Progenitor cell of endocrine pancreas (in vitro differentiated cells): ENCODE measurements around the gene GTPBP6. TPM values are rescaled to one million over a fixed set of nuclear protein-coding genes. Genes with fewer than 3 reads are reported as not detected.

ENCODE experiments used
- DNase-seq: peaks from one replicate; pipeline ENCODE4 v3.0.0; 2021; ENCODE audit warnings: low spot score; ENCODE audit not compliant: unreplicated experiment
- H3K27ac Mint-ChIP-seq: 2 replicates; pipeline ENCODE4 v1.8.0; 2021; ENCODE audit warnings: mild to moderate bottlenecking, moderate library complexity, mixed read lengths
- H3K27me3 Mint-ChIP-seq: 2 replicates; pipeline ENCODE4 v1.8.0; 2021; ENCODE audit warnings: mixed read lengths
- H3K36me3 Mint-ChIP-seq: 2 replicates; pipeline ENCODE4 v1.8.0; 2022; ENCODE audit warnings: mixed read lengths; ENCODE audit not compliant: insufficient read depth
- H3K4me1 Mint-ChIP-seq: 2 replicates; pipeline ENCODE4 v1.8.0; 2021; ENCODE audit warnings: low read depth, mixed read lengths
- H3K4me3 Mint-ChIP-seq: 2 replicates; pipeline ENCODE4 v1.8.0; 2021; ENCODE audit warnings: low read depth, mild to moderate bottlenecking, moderate library complexity, mixed read lengths
- H3K9me3 Mint-ChIP-seq: 2 replicates; pipeline ENCODE4 v1.8.0; 2021; ENCODE audit warnings: low read depth, mixed read lengths
- total RNA-seq: library from RNA; stranded (reverse); gene quantifications from 2 replicates; pipeline ENCODE4 v1.2.1, GENCODE V29; 2021
- TF ChIP-seq, protein P1 (sequence below): fragments of 200-600 bp; sonication (generic); IDR thresholded peaks from one replicate; pipeline ENCODE4 v1.5.0; 2021; ENCODE audit warnings: antibody characterized with exemption, mild to moderate bottlenecking; ENCODE audit not compliant: unreplicated experiment

Gene GTPBP6
- total RNA-seq, 1 donor from 2014 or later = 72.7 TPM

DNA sequence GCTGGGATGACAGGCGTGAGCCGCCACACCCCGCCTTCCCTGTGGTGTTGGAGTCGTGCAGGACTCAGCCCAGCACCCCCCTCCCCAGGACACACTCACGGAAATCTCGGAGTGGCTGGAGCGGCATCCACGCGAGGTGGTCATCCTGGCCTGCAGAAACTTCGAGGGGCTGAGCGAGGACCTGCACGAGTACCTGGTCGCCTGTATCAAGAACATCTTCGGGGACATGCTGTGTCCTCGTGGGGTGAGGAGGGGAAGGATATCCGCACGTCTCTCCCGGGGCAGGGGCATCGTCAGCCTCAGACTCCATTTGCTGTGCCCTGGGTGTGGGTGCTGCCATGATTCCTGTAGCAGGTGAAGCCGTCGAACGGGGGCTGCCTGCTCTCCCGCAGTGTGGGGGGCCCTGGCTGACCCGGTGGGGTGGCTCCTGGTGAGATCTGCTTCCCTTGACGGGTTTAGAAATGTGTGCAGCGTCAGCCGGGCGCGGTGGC is 27.1 kb downstream of the GTPBP6 start:
- Mint-ChIP-seq H3K4me3 (no peak overlapping the region), H3K27ac (no peak overlapping the region), H3K36me3 (peaks cover 30% of the 10 kb centered on the region), H3K4me1 (no peaks in the 10 kb centered on the region), H3K27me3 (no peaks in the 10 kb centered on the region), H3K9me3 (no peaks in the 10 kb centered on the region)
- TF ChIP-seq, protein P1, sequence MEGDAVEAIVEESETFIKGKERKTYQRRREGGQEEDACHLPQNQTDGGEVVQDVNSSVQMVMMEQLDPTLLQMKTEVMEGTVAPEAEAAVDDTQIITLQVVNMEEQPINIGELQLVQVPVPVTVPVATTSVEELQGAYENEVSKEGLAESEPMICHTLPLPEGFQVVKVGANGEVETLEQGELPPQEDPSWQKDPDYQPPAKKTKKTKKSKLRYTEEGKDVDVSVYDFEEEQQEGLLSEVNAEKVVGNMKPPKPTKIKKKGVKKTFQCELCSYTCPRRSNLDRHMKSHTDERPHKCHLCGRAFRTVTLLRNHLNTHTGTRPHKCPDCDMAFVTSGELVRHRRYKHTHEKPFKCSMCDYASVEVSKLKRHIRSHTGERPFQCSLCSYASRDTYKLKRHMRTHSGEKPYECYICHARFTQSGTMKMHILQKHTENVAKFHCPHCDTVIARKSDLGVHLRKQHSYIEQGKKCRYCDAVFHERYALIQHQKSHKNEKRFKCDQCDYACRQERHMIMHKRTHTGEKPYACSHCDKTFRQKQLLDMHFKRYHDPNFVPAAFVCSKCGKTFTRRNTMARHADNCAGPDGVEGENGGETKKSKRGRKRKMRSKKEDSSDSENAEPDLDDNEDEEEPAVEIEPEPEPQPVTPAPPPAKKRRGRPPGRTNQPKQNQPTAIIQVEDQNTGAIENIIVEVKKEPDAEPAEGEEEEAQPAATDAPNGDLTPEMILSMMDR = no peak
- no peak for DNase-seq

DNA sequence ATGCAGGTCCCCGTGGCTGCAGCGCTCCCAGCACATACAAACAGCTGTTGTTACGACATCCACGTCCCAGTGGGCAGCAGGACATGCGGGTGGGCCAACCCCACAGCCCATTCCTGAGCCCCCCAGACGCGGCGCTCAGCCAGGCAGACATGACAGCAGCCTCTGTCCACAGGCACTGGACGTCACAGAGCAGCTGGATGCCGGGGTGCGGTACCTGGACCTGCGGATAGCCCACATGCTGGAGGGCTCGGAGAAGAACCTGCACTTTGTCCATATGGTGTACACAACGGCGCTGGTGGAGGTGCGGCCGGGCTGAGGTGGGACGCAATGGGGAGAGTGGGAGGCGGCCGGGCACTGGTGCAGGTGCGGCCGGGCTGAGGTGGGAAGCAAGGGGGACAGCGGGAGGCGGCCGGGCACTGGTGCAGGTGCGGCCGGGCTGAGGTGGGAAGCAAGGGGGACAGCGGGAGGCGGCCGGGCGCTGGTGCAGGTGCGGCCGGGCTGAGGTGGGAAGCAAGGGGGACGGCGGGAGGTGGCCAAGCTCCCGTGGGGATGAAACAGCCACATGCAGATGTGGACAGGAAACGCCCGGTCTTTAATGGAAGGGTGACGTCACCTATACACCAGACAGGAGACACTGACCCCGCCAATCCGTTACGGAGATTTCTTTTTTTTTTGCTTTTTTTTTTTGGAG is 28.0 kb downstream of the GTPBP6 start:
- DNase-seq = no peak
- no peaks in the 10 kb centered on the region for H3K9me3 Mint-ChIP-seq
- no peak overlapping the region for H3K27ac Mint-ChIP-seq
- H3K27me3 Mint-ChIP-seq = no peaks in the 10 kb centered on the region
- TF ChIP-seq, protein P1 = no peak
- H3K4me1 Mint-ChIP-seq = no peaks in the 10 kb centered on the region
- peaks cover 26% of the 10 kb centered on the region for H3K36me3 Mint-ChIP-seq
- H3K4me3 Mint-ChIP-seq = no peak overlapping the region

DNA sequence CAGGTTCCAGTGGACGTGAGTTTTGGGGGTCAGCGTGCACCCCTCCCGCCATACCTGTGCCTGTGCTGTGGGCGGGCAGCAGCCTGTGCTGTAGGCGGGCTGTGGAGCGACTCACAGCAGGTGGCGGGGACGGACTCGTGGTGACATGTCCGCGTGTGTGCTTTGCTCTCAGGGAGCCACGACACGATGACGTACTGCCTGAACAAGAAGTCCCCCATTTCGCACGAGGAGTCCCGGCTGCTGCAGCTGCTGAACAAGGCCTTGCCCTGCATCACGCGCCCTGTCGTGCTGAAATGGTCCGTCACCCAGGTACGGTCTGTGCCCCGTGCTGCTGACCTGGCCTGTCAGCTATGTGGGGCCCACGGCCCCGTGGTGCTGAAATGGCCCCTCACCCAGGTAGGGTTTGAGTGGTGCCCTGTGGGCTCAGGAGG is 30.0 kb downstream of the GTPBP6 start:
- Mint-ChIP-seq H3K36me3 (peaks cover 29% of the 10 kb centered on the region), H3K27me3 (no peaks in the 10 kb centered on the region), H3K9me3 (no peaks in the 10 kb centered on the region), H3K4me1 (no peaks in the 10 kb centered on the region), H3K4me3 (no peak overlapping the region), H3K27ac (no peak overlapping the region)
- TF ChIP-seq, protein P1 = no peak
- no peak for DNase-seq

DNA sequence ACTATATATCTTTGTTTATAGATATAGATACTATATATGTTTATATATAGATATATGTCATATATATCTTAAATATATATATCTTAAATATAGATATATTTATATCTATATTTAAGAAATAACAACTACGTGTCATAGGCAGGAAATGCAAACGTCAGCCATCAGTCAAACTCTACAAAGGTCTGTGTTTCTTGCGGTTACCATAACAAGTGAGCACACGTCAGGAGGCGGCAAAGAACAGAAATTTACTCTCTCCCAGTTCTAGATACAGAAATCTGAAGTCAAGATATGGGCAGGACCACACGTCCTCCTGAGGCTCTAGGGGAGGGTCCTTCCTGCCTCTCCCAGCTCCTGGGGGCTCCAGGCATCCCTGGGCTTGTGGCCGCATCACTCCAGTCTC is 30.9 kb downstream of the GTPBP6 start:
- H3K4me3 Mint-ChIP-seq = no peak overlapping the region
- H3K4me1 Mint-ChIP-seq = no peaks in the 10 kb centered on the region

DNA sequence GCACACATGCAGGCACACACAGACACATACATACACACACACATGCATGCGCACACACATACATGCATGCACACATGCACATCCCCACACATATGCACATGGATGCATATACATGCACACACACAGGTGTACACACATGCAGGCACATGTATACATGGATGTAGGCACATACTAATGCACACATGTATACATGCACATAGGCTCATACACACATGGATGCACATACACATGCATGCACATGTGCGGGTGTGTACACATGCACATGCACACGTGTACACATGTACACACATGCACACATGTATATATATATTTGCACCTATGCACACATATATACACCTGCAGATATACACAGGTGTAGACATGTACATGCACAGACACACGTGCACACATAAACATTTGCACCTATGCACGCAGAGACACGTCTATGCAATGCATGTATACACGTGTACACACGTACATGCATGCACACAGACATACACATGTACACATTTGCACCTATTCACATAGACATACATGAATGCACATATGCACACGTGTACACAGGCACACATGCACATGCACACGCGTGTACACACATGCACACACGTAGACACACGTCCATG is 33.4 kb downstream of the GTPBP6 start:
- Mint-ChIP-seq H3K9me3 (no peaks in the 10 kb centered on the region), H3K27me3 (no peaks in the 10 kb centered on the region), H3K36me3 (peaks cover 10% of the 10 kb centered on the region), H3K4me3 (no peak overlapping the region), H3K4me1 (peaks cover 3% of the 10 kb centered on the region), H3K27ac (no peak overlapping the region)
- TF ChIP-seq, protein P1 = no peak
- no peak for DNase-seq

More for the DNA sequence above, 30.9 kb downstream of the GTPBP6 start:
- Mint-ChIP-seq H3K36me3 (peaks cover 22% of the 10 kb centered on the region), H3K27ac (no peak overlapping the region), H3K9me3 (no peaks in the 10 kb centered on the region), H3K27me3 (no peaks in the 10 kb centered on the region)
- no peak for DNase-seq
- TF ChIP-seq, protein P1 = no peak
